ENCODE results near the gene SIAH2. TPM values are rescaled to one million over a fixed set of nuclear protein-coding genes. Genes with fewer than 3 reads are reported as not detected.

Gene SIAH2
- total RNA-seq, 2 donors from 2014 or later, result 15.6 to 19.2 TPM

DNA sequence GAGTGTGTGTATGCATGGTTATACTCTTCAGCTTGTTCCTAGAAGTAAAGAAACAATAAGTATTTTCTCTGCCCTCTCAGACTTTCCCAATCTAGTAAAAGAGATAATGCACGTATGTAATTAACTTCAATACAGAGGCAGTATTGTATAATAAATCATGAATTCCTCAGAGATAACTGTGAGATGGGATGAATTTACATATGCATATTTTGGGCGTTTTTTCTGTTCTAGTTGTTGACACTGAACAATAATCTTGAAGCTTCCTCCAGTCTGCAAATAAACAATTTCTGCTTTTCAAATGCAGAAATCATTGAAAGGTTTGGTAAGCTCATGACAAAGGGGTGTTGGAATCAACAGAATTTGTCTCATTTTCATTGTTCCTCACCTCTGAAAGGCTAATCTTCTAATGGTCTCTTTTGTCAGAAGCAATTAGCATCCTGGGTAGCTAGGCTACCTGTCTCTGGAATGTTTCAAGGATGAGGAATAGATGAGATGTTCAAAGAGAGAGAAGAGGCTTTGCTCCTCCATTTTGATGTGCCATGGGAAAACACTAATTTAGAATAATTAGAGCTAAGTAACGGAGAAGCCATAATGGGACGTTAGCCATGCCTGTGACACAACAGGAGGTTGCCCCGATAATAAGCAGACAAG, 43.3 kb upstream of the SIAH2 start:
- Mint-ChIP-seq H3K27me3 (ENCODE audit: insufficient read depth) (peaks cover 3% of the 10 kb centered on the region), H3K36me3 (ENCODE audit: low read depth) (no peaks in the 10 kb centered on the region), H3K4me1 (peaks cover 47% of the 10 kb centered on the region), H3K9me3 (no peaks in the 10 kb centered on the region), H3K4me3 (no peak overlapping the region), H3K27ac (peak overlapping the region; percentile 29)
- WGBS, 2 experiments (ENCODE audit: insufficient coverage in 1 of 2, insufficient read length in 1 of 2), result 43 to 64% methylated on average over 3 to 4 of the region's 5 CpGs
- no peaks in the 10 kb centered on the region for H3K36me3 ChIP-seq (ENCODE audit: control insufficient read depth, insufficient read depth, low read length)
- H3K27me3 ChIP-seq (ENCODE audit: control insufficient read depth, insufficient read depth, low read length, poor library complexity, severe bottlenecking), result no peaks in the 10 kb centered on the region
- H3K27ac ChIP-seq (ENCODE audit: low read depth, low read length), result no peak overlapping the region
- TF ChIP-seq, protein P1, sequence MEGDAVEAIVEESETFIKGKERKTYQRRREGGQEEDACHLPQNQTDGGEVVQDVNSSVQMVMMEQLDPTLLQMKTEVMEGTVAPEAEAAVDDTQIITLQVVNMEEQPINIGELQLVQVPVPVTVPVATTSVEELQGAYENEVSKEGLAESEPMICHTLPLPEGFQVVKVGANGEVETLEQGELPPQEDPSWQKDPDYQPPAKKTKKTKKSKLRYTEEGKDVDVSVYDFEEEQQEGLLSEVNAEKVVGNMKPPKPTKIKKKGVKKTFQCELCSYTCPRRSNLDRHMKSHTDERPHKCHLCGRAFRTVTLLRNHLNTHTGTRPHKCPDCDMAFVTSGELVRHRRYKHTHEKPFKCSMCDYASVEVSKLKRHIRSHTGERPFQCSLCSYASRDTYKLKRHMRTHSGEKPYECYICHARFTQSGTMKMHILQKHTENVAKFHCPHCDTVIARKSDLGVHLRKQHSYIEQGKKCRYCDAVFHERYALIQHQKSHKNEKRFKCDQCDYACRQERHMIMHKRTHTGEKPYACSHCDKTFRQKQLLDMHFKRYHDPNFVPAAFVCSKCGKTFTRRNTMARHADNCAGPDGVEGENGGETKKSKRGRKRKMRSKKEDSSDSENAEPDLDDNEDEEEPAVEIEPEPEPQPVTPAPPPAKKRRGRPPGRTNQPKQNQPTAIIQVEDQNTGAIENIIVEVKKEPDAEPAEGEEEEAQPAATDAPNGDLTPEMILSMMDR (conservative IDR thresholded peaks at IDR 0.05), result no peak
- H3K4me3 ChIP-seq (ENCODE audit: low read length), result no peak overlapping the region
- DNase-seq, result peak; percentile 58
- peaks cover 5% of the 10 kb centered on the region for H3K4me1 ChIP-seq (ENCODE audit: control insufficient read depth, insufficient read depth, low read length)
- H3K9ac ChIP-seq (ENCODE audit: extremely low read depth, low read length, poor library complexity, severe bottlenecking), result no peak overlapping the region
- H3K9me3 ChIP-seq (ENCODE audit: control insufficient read depth, low read length), result no peaks in the 10 kb centered on the region

DNA sequence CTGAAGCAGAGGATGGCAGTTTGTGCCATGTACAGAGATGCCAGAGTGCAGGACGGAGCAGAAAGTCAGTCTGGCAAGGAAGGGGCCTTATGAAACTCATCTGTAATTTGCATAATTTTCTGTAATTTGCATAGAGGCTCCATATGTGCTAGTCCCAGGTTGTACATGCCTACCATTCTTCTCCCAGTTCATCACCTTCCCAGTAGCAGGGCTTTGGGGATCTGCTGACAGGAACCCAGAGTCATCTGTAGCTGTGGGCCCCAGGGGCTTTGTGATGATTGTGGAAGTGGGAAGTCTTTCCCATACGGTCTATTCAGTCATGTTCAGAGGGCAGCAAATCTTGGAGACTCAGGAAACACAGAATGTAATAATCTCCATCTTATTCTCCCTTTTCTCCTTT, 42.4 kb upstream of the SIAH2 start:
- H3K27me3 ChIP-seq (ENCODE audit: control insufficient read depth, insufficient read depth, low read length, poor library complexity, severe bottlenecking), result no peaks in the 10 kb centered on the region
- H3K27ac ChIP-seq (ENCODE audit: low read depth, low read length), result no peak overlapping the region
- Mint-ChIP-seq H3K27me3 (ENCODE audit: insufficient read depth) (peaks cover 3% of the 10 kb centered on the region), H3K27ac (peak overlapping the region; percentile 37), H3K9me3 (no peaks in the 10 kb centered on the region), H3K36me3 (ENCODE audit: low read depth) (no peaks in the 10 kb centered on the region), H3K4me3 (no peak overlapping the region), H3K4me1 (peaks cover 49% of the 10 kb centered on the region)
- TF ChIP-seq, protein P1 (conservative IDR thresholded peaks at IDR 0.05), result no peak
- H3K4me3 ChIP-seq (ENCODE audit: low read length), result no peak overlapping the region
- peaks cover 5% of the 10 kb centered on the region for H3K4me1 ChIP-seq (ENCODE audit: control insufficient read depth, insufficient read depth, low read length)
- no peaks in the 10 kb centered on the region for H3K36me3 ChIP-seq (ENCODE audit: control insufficient read depth, insufficient read depth, low read length)
- H3K9me3 ChIP-seq (ENCODE audit: control insufficient read depth, low read length), result no peaks in the 10 kb centered on the region
- no peak overlapping the region for H3K9ac ChIP-seq (ENCODE audit: extremely low read depth, low read length, poor library complexity, severe bottlenecking)
- 60 to 84% methylated on average over 1 to 2 of the region's 2 CpGs for WGBS, 2 experiments (ENCODE audit: insufficient coverage in 1 of 2, insufficient read length in 1 of 2)
- DNase-seq, result peak; percentile 51

DNA sequence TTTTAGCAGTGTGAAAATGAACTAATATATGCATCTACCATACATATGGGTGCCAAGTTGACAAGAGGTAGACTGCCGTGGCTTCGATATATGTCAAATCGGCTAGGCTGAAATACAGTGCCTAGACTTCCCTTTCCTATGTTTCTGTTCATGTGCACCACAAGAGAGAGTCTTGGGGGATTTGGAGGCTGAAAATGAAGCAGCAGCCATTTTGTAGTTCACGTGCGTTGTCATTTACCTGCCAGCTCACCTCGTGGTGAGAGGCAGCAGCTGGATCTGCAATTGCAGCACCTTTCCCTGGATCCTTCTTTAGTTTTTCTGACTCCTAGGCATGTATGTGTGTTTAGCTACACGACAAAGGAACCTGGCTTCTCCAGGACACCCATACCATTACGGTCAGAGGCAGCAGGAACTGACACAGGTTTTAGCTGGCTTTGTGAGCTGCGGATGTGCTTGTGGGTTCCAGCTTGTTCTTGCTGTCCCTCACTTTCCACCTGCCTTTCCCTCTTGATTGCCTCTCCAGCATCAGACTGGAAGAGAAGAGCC, 40.5 kb upstream of the SIAH2 start:
- peaks cover under 1% of the 10 kb centered on the region for H3K4me1 ChIP-seq (ENCODE audit: control insufficient read depth, insufficient read depth, low read length)
- H3K27ac Mint-ChIP-seq, result peak overlapping the region; percentile 29
- peaks cover 3% of the 10 kb centered on the region for H3K27me3 Mint-ChIP-seq (ENCODE audit: insufficient read depth)
- H3K4me3 ChIP-seq (ENCODE audit: low read length), result no peak overlapping the region
- peaks cover 36% of the 10 kb centered on the region for H3K4me1 Mint-ChIP-seq
- whole genome bisulfite sequencing, 2 experiments (ENCODE audit: insufficient coverage in 1 of 2, insufficient read length in 1 of 2), result 88 to 94% methylated on average over 9 of the region's 9 CpGs
- TF ChIP-seq, protein P1 (conservative IDR thresholded peaks at IDR 0.05), result no peak
- H3K9me3 Mint-ChIP-seq, result no peaks in the 10 kb centered on the region
- no peak overlapping the region for H3K27ac ChIP-seq (ENCODE audit: low read depth, low read length)
- no peaks in the 10 kb centered on the region for H3K9me3 ChIP-seq (ENCODE audit: control insufficient read depth, low read length)
- no peaks in the 10 kb centered on the region for H3K27me3 ChIP-seq (ENCODE audit: control insufficient read depth, insufficient read depth, low read length, poor library complexity, severe bottlenecking)
- no peak overlapping the region for H3K9ac ChIP-seq (ENCODE audit: extremely low read depth, low read length, poor library complexity, severe bottlenecking)
- DNase-seq, result peak; percentile 54
- no peak overlapping the region for H3K4me3 Mint-ChIP-seq
- H3K36me3 Mint-ChIP-seq (ENCODE audit: low read depth), result no peaks in the 10 kb centered on the region
- no peaks in the 10 kb centered on the region for H3K36me3 ChIP-seq (ENCODE audit: control insufficient read depth, insufficient read depth, low read length)

Data from endodermal cell (in vitro differentiated cells).